HG03575 (cell line): ENCODE measurements around the gene NUTF2.
"Not testable (repeated sequence)": the region's sequence is repeated elsewhere in the genome, so short reads cannot be mapped to it uniquely, and the experiment has no call there.

Source experiments
- ATAC-seq: cut with Tn5 transposase; IDR thresholded peaks from one replicate; pipeline ENCODE4 v1.9.1; 2021; ENCODE audit not compliant: unreplicated experiment, insufficient number of reproducible peaks, low FRiP score; ENCODE audit errors: extremely low read depth

The NUTF2 gene

GRCh38 chr16:67833415-67834241, 13.1 kb upstream of the NUTF2 start:
- peak; percentile 85 for ATAC-seq

- no peak for ATAC-seq
Measured at GRCh38 chr16:67834242-67834614, 12.5 kb upstream of the NUTF2 start.

GRCh38 chr16:67837190-67837589, 9.5 kb upstream of the NUTF2 start:
- ATAC-seq: not testable (repeated sequence)

GRCh38 chr16:67837811-67838210, 8.9 kb upstream of the NUTF2 start:
- no peak for ATAC-seq

- no peak for ATAC-seq
Measured at GRCh38 chr16:67841198-67841815, 5.4 kb upstream of the NUTF2 start.

GRCh38 chr16:67841816-67842508, 4.8 kb upstream of the NUTF2 start, which contains the start of gene THAP11:
Gene THAP11, plus strand, starts transcription at chr16:67842320. Its CDS starts 235 bp downstream, at chr16:67842555.
- ATAC-seq: no peak

GRCh38 chr16:67842509-67843342, 4.0 kb upstream of the NUTF2 start:
- no peak for ATAC-seq

- ATAC-seq: no peak
Measured at GRCh38 chr16:67843343-67843765, 3.4 kb upstream of the NUTF2 start.

GRCh38 chr16:67844497-67844896, 2.2 kb upstream of the NUTF2 start:
- no peak for ATAC-seq

- ATAC-seq: no peak
Measured at GRCh38 chr16:67845291-67846062, 1.3 kb upstream of the NUTF2 start.

- no peak for ATAC-seq
Measured at GRCh38 chr16:67846063-67846319, 742 bp upstream of the NUTF2 start.

GRCh38 chr16:67847064-67847861, 530 bp downstream of the NUTF2 start, which contains the start of gene CENPT:
Gene CENPT, minus strand, starts transcription at chr16:67847693. Its CDS starts 13,834 bp downstream, at chr16:67833859.
- ATAC-seq: no peak

- no peak for ATAC-seq
Measured at GRCh38 chr16:67848118-67848517, 1.4 kb downstream of the NUTF2 start.

- no peak for ATAC-seq
Measured at GRCh38 chr16:67853670-67854069, 6.9 kb downstream of the NUTF2 start.

- ATAC-seq: no peak
Measured at GRCh38 chr16:67855789-67856188, 9.1 kb downstream of the NUTF2 start.

GRCh38 chr16:67856927-67857546, 10.3 kb downstream of the NUTF2 start:
- no peak for ATAC-seq

- ATAC-seq: no peak
Measured at GRCh38 chr16:67857547-67858233, 11.0 kb downstream of the NUTF2 start.
